HG03139 (cell line): ENCODE results near the gene ZNF488.

Experiments
- ATAC-seq: cut with Tn5 transposase; IDR thresholded peaks from one replicate; pipeline ENCODE4 v1.9.1; 2021; ENCODE audit not compliant: unreplicated experiment

ZNF488 gene

DNA sequence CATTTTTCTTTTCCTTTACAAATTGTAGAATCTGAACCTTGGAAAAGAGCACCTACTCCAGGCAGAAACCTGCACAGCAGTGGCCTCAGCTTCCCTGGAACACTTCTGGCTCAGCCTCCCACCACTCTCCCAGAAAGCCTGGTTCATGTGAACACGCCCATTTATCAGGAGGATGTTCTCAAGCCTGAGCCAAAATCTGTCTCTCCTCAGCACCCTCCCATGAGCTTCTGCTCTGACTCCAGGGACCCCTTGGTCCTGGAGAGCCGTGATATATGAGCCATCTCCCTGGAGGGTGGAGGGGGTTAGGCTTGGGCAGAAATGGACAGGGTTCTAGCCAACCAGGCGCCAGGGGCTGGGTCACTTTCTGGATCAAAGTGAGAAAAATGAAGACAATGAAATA is 51.7 kb downstream of the ZNF488 start:
- ATAC-seq = no peak

DNA sequence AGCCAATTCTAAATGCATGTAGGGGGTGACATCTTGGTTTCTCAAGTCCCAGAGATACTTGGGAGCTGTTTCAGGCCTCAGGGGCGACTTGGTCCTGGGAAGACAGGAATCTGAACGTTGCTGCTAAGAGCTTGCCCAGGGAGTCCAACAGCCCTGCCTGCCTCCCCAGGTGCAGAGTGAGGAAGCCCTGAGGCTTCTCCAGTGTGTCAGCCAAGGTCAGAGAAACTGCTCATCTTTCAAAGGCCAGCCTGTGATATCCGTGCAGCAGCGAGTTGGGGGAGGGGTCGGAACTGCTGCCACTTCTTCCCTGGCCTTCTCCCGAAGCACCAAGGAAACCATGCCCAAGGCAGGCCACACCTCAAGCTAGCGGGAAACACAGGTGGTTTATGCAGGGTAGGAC is 52.1 kb downstream of the ZNF488 start:
- no peak for ATAC-seq

DNA sequence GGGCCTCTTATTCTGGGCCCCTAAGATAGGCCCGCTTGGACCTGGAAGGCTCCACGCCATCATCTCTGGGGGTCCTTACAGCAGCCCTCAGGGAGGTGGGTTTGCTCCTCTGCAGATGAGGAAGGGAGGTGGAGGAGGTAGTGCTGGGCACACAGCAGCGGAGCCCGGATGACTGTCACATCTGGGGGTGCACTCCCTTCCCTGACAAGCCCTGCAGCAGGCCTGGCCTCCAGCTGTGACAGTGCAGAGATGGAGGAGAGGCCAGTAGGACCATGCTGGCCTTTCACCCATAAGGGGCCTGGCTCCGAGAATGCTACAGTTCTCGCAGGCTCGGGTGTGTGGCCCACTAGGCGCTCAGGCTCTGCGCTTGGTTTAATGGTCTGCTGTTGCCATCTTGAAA is 52.6 kb downstream of the ZNF488 start:
- no peak for ATAC-seq

- ATAC-seq = no peak
Measured at GRCh38 chr10:47330804-47331203, 53.3 kb downstream of the ZNF488 start.

DNA sequence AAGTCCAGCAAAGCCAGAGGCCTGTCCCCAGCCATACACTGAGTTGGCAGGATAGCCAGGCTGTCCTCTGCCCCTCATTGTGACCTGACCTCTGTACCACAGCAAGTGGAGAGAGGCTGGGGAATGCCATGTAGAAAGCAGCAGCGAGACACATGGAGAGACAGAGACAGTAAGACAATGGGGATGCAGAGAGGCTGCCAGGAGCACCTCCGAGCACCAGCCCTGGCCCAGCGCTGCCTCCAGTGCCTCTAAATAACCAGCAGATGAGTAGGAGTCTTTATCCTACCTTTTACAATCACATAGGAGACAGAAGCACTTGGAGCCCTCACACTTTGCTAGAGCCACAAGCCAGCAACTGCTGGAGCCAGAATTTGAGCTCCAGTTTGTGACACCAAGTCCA is 53.7 kb downstream of the ZNF488 start:
- ATAC-seq = no peak

- no peak for ATAC-seq
Measured at GRCh38 chr10:47329855-47330254, 54.2 kb downstream of the ZNF488 start.

GRCh38 chr10:47326927-47327330 is 57.2 kb downstream of the ZNF488 start:
- ATAC-seq = no peak

DNA sequence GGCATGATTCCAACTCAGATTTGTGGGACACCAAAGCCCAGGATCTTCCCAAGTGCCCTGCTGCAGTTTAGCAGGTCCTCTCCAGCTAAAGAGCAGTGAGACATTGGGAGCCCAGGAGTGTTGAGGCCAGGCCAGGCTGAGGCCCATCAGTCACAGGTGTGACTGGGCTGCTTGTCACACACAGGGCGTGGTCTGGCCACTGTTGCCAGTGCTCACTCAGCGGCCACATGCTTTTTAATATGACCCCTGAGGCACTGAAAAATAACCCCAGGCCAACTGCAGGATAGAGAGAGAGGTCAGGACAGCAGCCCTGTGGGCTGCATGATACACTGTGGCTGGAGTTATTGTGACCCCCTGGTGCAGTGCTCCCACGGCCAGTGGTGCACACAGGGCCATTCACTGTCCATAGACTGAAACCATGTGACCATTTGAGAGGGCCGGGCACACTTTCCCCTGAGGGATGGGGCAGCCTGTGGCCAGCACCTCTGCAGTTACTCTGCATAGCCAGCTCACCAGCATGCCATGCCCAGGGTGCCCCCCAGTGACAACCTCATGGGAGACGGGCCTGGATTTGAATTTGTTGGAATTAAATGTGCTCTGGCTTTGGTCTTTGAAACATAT is 57.7 kb downstream of the ZNF488 start:
- no peak for ATAC-seq

- ATAC-seq = no peak
Measured at GRCh38 chr10:47325303-47326291, 58.5 kb downstream of the ZNF488 start.

- no peak for ATAC-seq
Measured at GRCh38 chr10:47323636-47324296, 60.3 kb downstream of the ZNF488 start.

GRCh38 chr10:47323087-47323486 is 61.0 kb downstream of the ZNF488 start:
- ATAC-seq = no peak

- no peak for ATAC-seq
Measured at GRCh38 chr10:47322300-47323061, 61.6 kb downstream of the ZNF488 start, which contains the start of gene GDF2. Gene GDF2 (plus strand): TSS chr10:47322454. CDS start chr10:47322669, 215 bp downstream.

- ATAC-seq = no peak
Measured at GRCh38 chr10:47321521-47322195, 62.4 kb downstream of the ZNF488 start.

- no peak for ATAC-seq
Measured at GRCh38 chr10:47320812-47321211, 63.3 kb downstream of the ZNF488 start.

DNA sequence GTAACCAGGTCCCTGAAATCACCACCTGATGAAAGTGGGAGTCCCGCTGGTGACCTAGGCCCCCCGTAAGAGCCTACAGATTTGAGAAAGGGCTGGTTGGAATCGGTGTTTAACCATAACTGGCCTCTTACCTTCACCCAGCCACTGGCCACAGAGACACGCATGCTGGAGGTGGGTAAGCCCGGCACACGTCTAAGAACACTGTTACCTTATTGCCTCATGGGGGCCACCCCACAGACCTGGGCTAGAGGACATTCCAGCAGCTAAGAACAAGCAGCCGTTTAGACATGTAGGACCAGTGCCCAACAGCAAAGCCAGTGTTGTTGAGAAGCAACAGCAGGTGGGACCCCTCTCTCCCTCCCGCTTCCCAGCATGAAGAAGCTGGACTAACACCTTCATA is 64.3 kb downstream of the ZNF488 start:
- ATAC-seq = no peak

DNA sequence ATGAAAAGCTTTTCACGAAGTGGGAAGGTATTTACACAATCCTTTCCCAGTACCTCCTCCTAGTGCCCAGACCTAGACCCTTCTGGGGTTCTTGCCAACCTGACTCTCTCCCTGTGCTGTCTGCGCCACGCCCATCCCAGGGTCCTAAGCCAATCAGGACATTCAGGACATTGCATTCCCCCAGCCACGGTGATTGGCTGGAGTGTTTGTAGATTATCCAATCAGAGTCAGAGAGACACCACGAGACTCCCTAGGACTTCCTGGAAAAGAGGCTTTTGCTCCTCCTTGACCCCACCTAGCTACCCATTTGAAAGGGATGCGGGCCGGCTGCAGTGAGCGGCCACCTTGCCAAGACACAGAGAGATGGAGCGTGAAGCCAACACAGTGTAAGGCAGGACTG is 65.4 kb downstream of the ZNF488 start:
- ATAC-seq = no peak

GRCh38 chr10:47317251-47317650 is 66.8 kb downstream of the ZNF488 start:
- ATAC-seq = no peak

GRCh38 chr10:47316131-47316530 is 68.0 kb downstream of the ZNF488 start:
- ATAC-seq = no peak
